GM12873 (cell line): ENCODE results near the gene SPDYE3.

ENCODE experiments used
- CTCF ChIP-seq: IDR thresholded peaks from 2 replicates; pipeline ENCODE4 v1.5.1; 2012; ENCODE audit warnings: low read depth, mild to moderate bottlenecking, moderate library complexity, low read length, control low read depth; ENCODE audit not compliant: insufficient read depth; ENCODE audit errors: missing control alignments

The SPDYE3 gene

GRCh38 chr7:100370746-100371145 lies 63.2 kb downstream of the SPDYE3 start:
- no peak for TF ChIP-seq CTCF

GRCh38 chr7:100371561-100372171 lies 64.2 kb downstream of the SPDYE3 start:
- TF ChIP-seq CTCF = no peak
